ENCODE data around the gene KCNN1. TPM values are rescaled to one million over a fixed set of nuclear protein-coding genes. Genes with fewer than 3 reads are reported as not detected.
A peak's percentile ranks its signal among the peaks of the same experiment; 100 is the strongest.

KCNN1 gene
- total RNA-seq, 1 donor from 2014 or later = 1.5 TPM

- Mint-ChIP-seq H3K4me1 (ENCODE audit: low read depth, unreplicated experiment) (no peaks in the 10 kb centered on the region), H3K36me3 (ENCODE audit: low read depth, unreplicated experiment) (no peaks in the 10 kb centered on the region), H3K4me3 (ENCODE audit: unreplicated experiment) (peak overlapping the region; percentile 79), H3K27ac (ENCODE audit: unreplicated experiment) (peak overlapping the region; percentile 58), H3K27me3 (ENCODE audit: low read depth, unreplicated experiment) (peaks cover 45% of the 10 kb centered on the region), H3K9me3 (ENCODE audit: unreplicated experiment) (no peaks in the 10 kb centered on the region)
- H3K4me1 ChIP-seq (ENCODE audit: insufficient read depth, low read length) = no peaks in the 10 kb centered on the region
- peak overlapping the region; percentile 26 for H2AFZ ChIP-seq (ENCODE audit: low read depth, low read length)
- no peak overlapping the region for H3K9ac ChIP-seq (ENCODE audit: low read length)
- H3K9me3 ChIP-seq (ENCODE audit: insufficient read depth, low read depth, low read length) = no peaks in the 10 kb centered on the region
- no peaks in the 10 kb centered on the region for H3K79me2 ChIP-seq (ENCODE audit: insufficient read depth, low read length)
- FAIRE-seq (no peak), DNase-seq (ENCODE audit: low read depth) (no peak)
- no peaks in the 10 kb centered on the region for H3K36me3 ChIP-seq (ENCODE audit: insufficient read depth, low read length)
- peaks cover 27% of the 10 kb centered on the region for H3K27me3 ChIP-seq (ENCODE audit: insufficient read depth, low read length)
- no peak overlapping the region for H3K27ac ChIP-seq (ENCODE audit: low read depth, low read length)
- TF ChIP-seq EZH2 (IDR thresholded peaks at IDR 0.05; ENCODE audit: insufficient read depth, low read length) (peak; percentile 89), CTCF (IDR thresholded peaks at IDR 0.05; ENCODE audit: insufficient read depth, low read depth, low read length) (no peak)
- peaks cover 3% of the 10 kb centered on the region for H4K20me1 ChIP-seq (ENCODE audit: insufficient read depth, low read length)
- H3K4me3 ChIP-seq (ENCODE audit: insufficient read depth, low read depth, low read length) = no peak overlapping the region
- no peak overlapping the region for H3K4me2 ChIP-seq (ENCODE audit: low read length)
Observed at GRCh38 chr19:17967257-17968051, 547 bp downstream of the KCNN1 start.

DNA sequence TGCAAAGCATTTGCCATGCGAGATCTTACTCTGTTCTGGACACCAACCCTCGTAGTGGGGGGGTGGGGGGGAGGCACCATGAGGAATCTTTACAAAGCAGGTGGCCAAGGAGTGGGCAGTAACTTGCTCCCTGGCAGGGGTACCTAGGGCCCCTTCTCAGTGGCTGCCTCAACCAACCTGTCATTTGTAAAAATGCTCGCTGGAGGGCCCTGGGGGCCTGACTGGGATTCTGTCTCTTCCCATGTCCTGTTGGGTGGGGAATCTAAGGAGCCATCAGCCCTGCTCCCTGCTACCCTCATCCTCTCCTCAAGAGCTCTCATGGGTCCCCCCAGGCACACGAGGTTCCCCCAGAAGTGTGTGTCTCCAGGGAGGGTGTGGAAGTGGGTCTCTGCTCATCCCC, 1.5 kb downstream of the KCNN1 start:
- Histone ChIP-seq H3K79me2 (ENCODE audit: insufficient read depth, low read length) (no peaks in the 10 kb centered on the region), H3K9me3 (ENCODE audit: insufficient read depth, low read depth, low read length) (no peaks in the 10 kb centered on the region), H3K4me3 (ENCODE audit: insufficient read depth, low read depth, low read length) (no peak overlapping the region), H2AFZ (ENCODE audit: low read depth, low read length) (no peak overlapping the region), H3K27ac (ENCODE audit: low read depth, low read length) (no peak overlapping the region), H3K4me2 (ENCODE audit: low read length) (no peak overlapping the region), H3K36me3 (ENCODE audit: insufficient read depth, low read length) (no peaks in the 10 kb centered on the region), H3K4me1 (ENCODE audit: insufficient read depth, low read length) (no peaks in the 10 kb centered on the region), H4K20me1 (ENCODE audit: insufficient read depth, low read length) (peaks cover 3% of the 10 kb centered on the region), H3K27me3 (ENCODE audit: insufficient read depth, low read length) (peaks cover 28% of the 10 kb centered on the region), H3K9ac (ENCODE audit: low read length) (no peak overlapping the region)
- no peaks in the 10 kb centered on the region for H3K4me1 Mint-ChIP-seq (ENCODE audit: low read depth, unreplicated experiment)
- H3K27ac Mint-ChIP-seq (ENCODE audit: unreplicated experiment) = no peak overlapping the region
- peaks cover 48% of the 10 kb centered on the region for H3K27me3 Mint-ChIP-seq (ENCODE audit: low read depth, unreplicated experiment)
- H3K36me3 Mint-ChIP-seq (ENCODE audit: low read depth, unreplicated experiment) = no peaks in the 10 kb centered on the region
- DNase-seq (ENCODE audit: low read depth) (no peak), FAIRE-seq (no peak)
- H3K9me3 Mint-ChIP-seq (ENCODE audit: unreplicated experiment) = no peaks in the 10 kb centered on the region
- H3K4me3 Mint-ChIP-seq (ENCODE audit: unreplicated experiment) = no peak overlapping the region
- TF ChIP-seq EZH2 (IDR thresholded peaks at IDR 0.05; ENCODE audit: insufficient read depth, low read length) (no peak), CTCF (IDR thresholded peaks at IDR 0.05; ENCODE audit: insufficient read depth, low read depth, low read length) (no peak)
